Gastroesophageal sphincter (tissue), 4 donors: ENCODE measurements around the gene DCLK1. TPM values are rescaled to one million over a fixed set of nuclear protein-coding genes. Genes with fewer than 3 reads are reported as not detected.

Experiments used
- ATAC-seq: fragments of 150-250 bp; one replicate; pipeline ENCODE4 v1.9.1; 2016; ENCODE audit warnings: mild to moderate bottlenecking, moderate library complexity
- H3K27ac ChIP-seq, 4 donors: fragments of 200-600 bp; sonication (generic) in 3 of 4; 1 replicate in 3 of 4; 2 replicates in 1 of 4; pipeline ENCODE4 v1.5.1; 2016 to 2019
- H3K27me3 ChIP-seq: fragments of 200-600 bp; sonication (generic); one replicate; pipeline ENCODE4 v1.5.1; 2019
- H3K36me3 ChIP-seq, 2 donors: fragments of 200-600 bp; sonication (generic); one replicate each; pipeline ENCODE4 v1.5.1; 2019; ENCODE audit warnings: control low read depth in 1 of 2
- H3K4me1 ChIP-seq, 3 donors: fragments of 200-600 bp; sonication (generic); 1 replicate in 2 of 3; 2 replicates in 1 of 3; pipeline ENCODE4 v1.5.1; 2016 to 2019; ENCODE audit warnings: control low read depth in 2 of 3
- H3K4me3 ChIP-seq, 2 donors: fragments of 200-600 bp; sonication (generic); one replicate each; pipeline ENCODE4 v1.5.1; 2019; ENCODE audit warnings: mild to moderate bottlenecking in 1 of 2, moderate library complexity in 1 of 2
- H3K9me3 ChIP-seq, 3 donors: fragments of 200-600 bp; sonication (generic); one replicate each; pipeline ENCODE4 v1.5.1; 2017 to 2019; ENCODE audit warnings: control low read depth in 2 of 3
- EP300 ChIP-seq: sonication (generic); formaldehyde crosslinking; IDR thresholded peaks from one replicate; pipeline ENCODE4 v1.6.1; 2017; ENCODE audit warnings: antibody characterized with exemption, mild to moderate bottlenecking
- POLR2A ChIP-seq, 2 donors: fragments of 450-650 bp; IDR thresholded peaks; one replicate each; pipeline ENCODE4 v1.6.1; 2017; ENCODE audit warnings: antibody characterized with exemption in 2 of 2, mild to moderate bottlenecking in 2 of 2, moderate library complexity in 1 of 2
- POLR2AphosphoS5 ChIP-seq: sonication (generic); formaldehyde crosslinking; IDR thresholded peaks from one replicate; pipeline ENCODE4 v1.6.1; 2017; ENCODE audit warnings: antibody characterized with exemption
- WGBS, 2 donors: methylation state at CpG; one replicate each; pipeline ENCODE4 v1.1.5; 2018; ENCODE audit warnings: low coverage in 1 of 2; 5-methylcytosine and 5-hydroxymethylcytosine counted together
- total RNA-seq, 4 donors: library from RNA; depleted of rRNA; stranded (reverse); fragments of >200 nt; gene quantifications; one replicate each; pipeline ENCODE4 v1.1.0, GENCODE V29; 2016
- TF ChIP-seq, protein P1 (sequence below), 4 experiments: fragments of 200-600 bp in 2 of 4; fragments of 450-650 bp in 2 of 4; sonication (generic) in 1 of 4; IDR thresholded peaks; one replicate each; pipeline ENCODE4 v1.5.1; 2017 to 2019; ENCODE audit warnings: antibody characterized with exemption in 4 of 4, mild to moderate bottlenecking in 2 of 4, moderate library complexity in 2 of 4

Gene DCLK1
- total RNA-seq, 4 donors from 2014 or later: 26.9 to 68.3 (median 30.3) TPM

GRCh38 chr13:35744144-35744543 is 387.0 kb downstream of the DCLK1 start:
- Histone ChIP-seq H3K4me3 (no peak overlapping the region), H3K27ac (no peak overlapping the region), H3K36me3 (no peaks in the 10 kb centered on the region), H3K27me3 (no peaks in the 10 kb centered on the region), H3K9me3 (no peaks in the 10 kb centered on the region), H3K4me1 (no peaks in the 10 kb centered on the region)
- ATAC-seq: no peak
- WGBS, 2 donors: 67 to 100% methylated on average over 2 of the region's 2 CpGs
- TF ChIP-seq, protein P1, sequence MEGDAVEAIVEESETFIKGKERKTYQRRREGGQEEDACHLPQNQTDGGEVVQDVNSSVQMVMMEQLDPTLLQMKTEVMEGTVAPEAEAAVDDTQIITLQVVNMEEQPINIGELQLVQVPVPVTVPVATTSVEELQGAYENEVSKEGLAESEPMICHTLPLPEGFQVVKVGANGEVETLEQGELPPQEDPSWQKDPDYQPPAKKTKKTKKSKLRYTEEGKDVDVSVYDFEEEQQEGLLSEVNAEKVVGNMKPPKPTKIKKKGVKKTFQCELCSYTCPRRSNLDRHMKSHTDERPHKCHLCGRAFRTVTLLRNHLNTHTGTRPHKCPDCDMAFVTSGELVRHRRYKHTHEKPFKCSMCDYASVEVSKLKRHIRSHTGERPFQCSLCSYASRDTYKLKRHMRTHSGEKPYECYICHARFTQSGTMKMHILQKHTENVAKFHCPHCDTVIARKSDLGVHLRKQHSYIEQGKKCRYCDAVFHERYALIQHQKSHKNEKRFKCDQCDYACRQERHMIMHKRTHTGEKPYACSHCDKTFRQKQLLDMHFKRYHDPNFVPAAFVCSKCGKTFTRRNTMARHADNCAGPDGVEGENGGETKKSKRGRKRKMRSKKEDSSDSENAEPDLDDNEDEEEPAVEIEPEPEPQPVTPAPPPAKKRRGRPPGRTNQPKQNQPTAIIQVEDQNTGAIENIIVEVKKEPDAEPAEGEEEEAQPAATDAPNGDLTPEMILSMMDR (IDR thresholded peaks at IDR 0.05): no peak
- TF ChIP-seq EP300 (no peak), POLR2A (IDR thresholded peaks at IDR 0.05) (no peak), POLR2AphosphoS5 (no peak)

DNA sequence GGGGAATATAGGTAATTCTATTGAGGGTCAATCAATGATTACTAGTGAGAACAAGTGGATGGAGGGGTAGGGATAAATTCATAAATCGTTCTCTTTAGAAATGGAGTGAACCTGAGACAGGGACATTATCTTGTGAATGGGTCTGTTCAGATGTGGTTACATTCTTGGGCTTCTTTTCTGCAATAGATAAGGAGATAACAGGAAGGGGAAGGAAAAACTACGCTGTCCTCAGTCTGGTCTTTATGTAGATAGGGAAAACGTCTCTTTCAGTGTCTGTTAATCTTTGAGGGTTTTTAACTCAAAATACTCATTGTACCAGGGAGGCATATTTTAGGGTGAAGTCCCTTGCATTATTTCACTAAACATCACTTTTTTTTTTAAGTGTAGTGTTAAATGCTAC is 388.0 kb downstream of the DCLK1 start:
- no peaks in the 10 kb centered on the region for H3K9me3 ChIP-seq
- H3K27ac ChIP-seq: no peak overlapping the region
- H3K4me3 ChIP-seq: no peak overlapping the region
- no peaks in the 10 kb centered on the region for H3K4me1 ChIP-seq
- no peaks in the 10 kb centered on the region for H3K36me3 ChIP-seq
- WGBS, 2 donors: 68 to 74% methylated on average over 3 of the region's 3 CpGs
- TF ChIP-seq POLR2A (IDR thresholded peaks at IDR 0.05) (no peak), POLR2AphosphoS5 (no peak), EP300 (no peak)
- ATAC-seq: no peak
- H3K27me3 ChIP-seq: no peaks in the 10 kb centered on the region

DNA sequence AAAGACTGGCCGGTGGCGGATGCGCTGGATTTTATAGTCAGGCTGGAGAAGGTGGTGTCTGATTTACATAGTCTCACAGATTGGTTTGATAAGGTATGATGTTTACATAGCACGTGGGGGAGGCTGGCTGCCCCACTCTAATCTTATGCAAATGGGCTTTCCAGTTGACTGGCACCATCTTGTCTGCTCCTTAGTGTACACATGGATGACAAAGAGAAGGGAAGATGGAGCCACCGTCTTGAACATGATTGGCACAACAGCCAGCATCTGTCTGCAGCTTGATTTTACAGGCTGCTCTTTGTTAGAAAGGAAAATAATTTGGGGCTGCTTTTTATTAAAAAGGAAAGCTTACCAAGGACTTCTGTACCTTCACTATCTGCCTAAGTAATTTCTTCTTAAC is 389.5 kb downstream of the DCLK1 start:
- TF ChIP-seq POLR2AphosphoS5 (no peak), EP300 (no peak), POLR2A (IDR thresholded peaks at IDR 0.05) (no peak)
- TF ChIP-seq, protein P1 (IDR thresholded peaks at IDR 0.05): no peak
- H3K27ac ChIP-seq: no peak overlapping the region
- no peak overlapping the region for H3K4me3 ChIP-seq
- no peaks in the 10 kb centered on the region for H3K27me3 ChIP-seq
- 84 to 94% methylated on average over 3 to 5 of the region's 5 CpGs for WGBS, 2 donors
- H3K36me3 ChIP-seq: no peaks in the 10 kb centered on the region
- H3K4me1 ChIP-seq: no peaks in the 10 kb centered on the region
- no peaks in the 10 kb centered on the region for H3K9me3 ChIP-seq
- ATAC-seq: no peak

DNA sequence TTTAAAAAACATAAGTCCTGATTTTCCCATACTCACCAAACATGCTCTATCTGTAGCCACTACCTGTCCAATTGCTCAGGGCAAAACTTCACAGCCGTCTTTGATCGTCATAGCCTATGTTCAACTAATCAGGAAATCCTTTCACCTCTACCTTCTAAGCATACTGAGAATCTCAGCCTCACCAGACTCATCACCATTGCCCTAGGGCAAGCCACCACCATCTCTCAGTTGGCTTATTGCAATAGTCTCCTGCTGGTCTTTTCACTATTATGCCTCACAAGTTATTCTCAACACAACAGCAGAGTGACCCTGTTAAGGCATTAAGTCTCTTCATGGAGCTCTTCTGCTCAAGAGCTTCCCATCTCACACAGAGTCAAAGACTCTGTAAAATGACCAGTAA is 394.3 kb downstream of the DCLK1 start:
- Histone ChIP-seq H3K36me3 (no peaks in the 10 kb centered on the region), H3K27ac (no peak overlapping the region), H3K4me1 (peaks cover 0 to 27% (median 0%) of the 10 kb centered on the region in 3 donors), H3K4me3 (no peak overlapping the region), H3K9me3 (no peaks in the 10 kb centered on the region), H3K27me3 (no peaks in the 10 kb centered on the region)
- ATAC-seq: no peak
- TF ChIP-seq, protein P1 (IDR thresholded peaks at IDR 0.05): no peak
- TF ChIP-seq POLR2A (IDR thresholded peaks at IDR 0.05): no peak
- no peak for TF ChIP-seq POLR2AphosphoS5
- no peak for TF ChIP-seq EP300
- 50% methylated on average over 2 of the region's 2 CpGs for WGBS, 2 donors

GRCh38 chr13:35733827-35734226 is 397.4 kb downstream of the DCLK1 start:
- H3K4me3 ChIP-seq: no peak overlapping the region
- H3K27me3 ChIP-seq: no peaks in the 10 kb centered on the region
- ATAC-seq: peak; percentile 53
- TF ChIP-seq POLR2A (IDR thresholded peaks at IDR 0.05) (no peak), EP300 (no peak), POLR2AphosphoS5 (no peak)
- no peaks in the 10 kb centered on the region for H3K9me3 ChIP-seq
- 37 to 42% methylated on average over 2 to 4 of the region's 4 CpGs for WGBS, 2 donors
- peak overlapping the region in 2 of 4 donors; percentile 57 to 65 for H3K27ac ChIP-seq
- no peaks in the 10 kb centered on the region for H3K36me3 ChIP-seq
- peaks cover 0 to 46% (median 0%) of the 10 kb centered on the region in 3 donors for H3K4me1 ChIP-seq

GRCh38 chr13:35732565-35732964 is 398.6 kb downstream of the DCLK1 start:
- ATAC-seq: no peak
- H3K36me3 ChIP-seq: no peaks in the 10 kb centered on the region
- H3K9me3 ChIP-seq: no peaks in the 10 kb centered on the region
- WGBS, 2 donors: 25 to 38% methylated on average over 3 to 4 of the region's 4 CpGs
- H3K27me3 ChIP-seq: no peaks in the 10 kb centered on the region
- H3K4me3 ChIP-seq: no peak overlapping the region
- peak overlapping the region; percentile 25 to 65 (median 47) for H3K27ac ChIP-seq
- TF ChIP-seq EP300: no peak
- peak; percentile 65 for TF ChIP-seq POLR2AphosphoS5
- peaks cover 0 to 54% (median 0%) of the 10 kb centered on the region in 3 donors for H3K4me1 ChIP-seq
